IMR-90 (cell line): ENCODE results near the gene PTPRN2.

Experiments used
- BHLHE40 ChIP-seq: fragments of 150-350 bp; IDR thresholded peaks from 2 replicates; pipeline ENCODE4 v1.6.1; 2016; ENCODE audit warnings: mild to moderate bottlenecking, low read depth, low read length
- CEBPB ChIP-seq: IDR thresholded peaks from 2 replicates; pipeline ENCODE4 v1.6.1; 2012; ENCODE audit warnings: low read depth, low read length, improper control_type of control experiment
- CTCF ChIP-seq: conservative IDR thresholded peaks from 2 replicates; pipeline ENCODE4 v1.5.1; 2012; ENCODE audit warnings: mild to moderate bottlenecking, low read depth, low read length, improper control_type of control experiment
- FOS ChIP-seq: fragments of 150-350 bp; IDR thresholded peaks from 2 replicates; pipeline ENCODE4 v1.6.1; 2016; ENCODE audit warnings: low read depth, low read length
- MAFK ChIP-seq: IDR thresholded peaks from 2 replicates; pipeline ENCODE4 v1.6.1; 2012; ENCODE audit warnings: low read depth, low read length, improper control_type of control experiment
- MXI1 ChIP-seq: IDR thresholded peaks from 2 replicates; pipeline ENCODE4 v1.6.1; 2012; ENCODE audit warnings: low read depth, mild to moderate bottlenecking, low read length, moderate library complexity, borderline replicate concordance
- NFE2L2 ChIP-seq: fragments of 150-350 bp; IDR thresholded peaks from 2 replicates; pipeline ENCODE4 v1.6.1; 2016; ENCODE audit warnings: low read depth, mild to moderate bottlenecking, low read length
- POLR2A ChIP-seq: IDR thresholded peaks from 2 replicates; pipeline ENCODE4 v1.6.1; 2012; ENCODE audit warnings: mild to moderate bottlenecking, low read depth, low read length
- RCOR1 ChIP-seq: IDR thresholded peaks from 2 replicates; pipeline ENCODE4 v1.6.1; 2012; ENCODE audit warnings: mild to moderate bottlenecking, low read length, improper control_type of control experiment; ENCODE audit not compliant: insufficient replicate concordance
- SMC3 ChIP-seq: fragments of 150-350 bp; IDR thresholded peaks from 2 replicates; pipeline ENCODE4 v1.6.1; 2016; ENCODE audit warnings: low read depth, mild to moderate bottlenecking, antibody characterized with exemption, low read length, moderate library complexity

GRCh38 chr7:157548691-157549303, 1038.8 kb downstream of the PTPRN2 start:
- TF ChIP-seq CTCF, result no peak
- no peak for TF ChIP-seq POLR2A
- TF ChIP-seq NFE2L2, result no peak
- no peak for TF ChIP-seq BHLHE40
- no peak for TF ChIP-seq MXI1
- TF ChIP-seq SMC3, result no peak
- no peak for TF ChIP-seq MAFK
- TF ChIP-seq FOS, result no peak
- no peak for TF ChIP-seq CEBPB
- no peak for TF ChIP-seq RCOR1
